ENCODE data around the gene PLA2G2A.

Gene PLA2G2A

GRCh38 chr1:19926296-19927129 is 52.9 kb downstream of the PLA2G2A start:
- DNase-seq (ENCODE audit: low spot score), result peak; percentile 82
